ENCODE results near the gene DNLZ. TPM values are rescaled to one million over a fixed set of nuclear protein-coding genes. Genes with fewer than 3 reads are reported as not detected.

DNLZ gene
- total RNA-seq, 1 experiment from 2014 or later = 9.1 TPM

- TF ChIP-seq EZH2 (IDR thresholded peaks at IDR 0.05; ENCODE audit: low read depth) = no peak
- no peak for TF ChIP-seq CTCF (conservative IDR thresholded peaks at IDR 0.05)
- ChIA-PET POLR2A (ENCODE audit: unreplicated experiment) (no interaction called here), CTCF (interaction anchor here (0.6 kb wide), 1 partner anchor 59 kb away, joined by 3 read pairs; no protein-coding TSS in a partner anchor)
- DNase-seq = no peak
- H3K4me3 ChIP-seq = no peak overlapping the region
- H3K27me3 ChIP-seq (ENCODE audit: insufficient read depth, low read depth) = no peaks in the 10 kb centered on the region
- H3K4me1 ChIP-seq (replicated peaks; ENCODE audit: insufficient read depth) = no peaks in the 10 kb centered on the region
- H3K79me2 ChIP-seq (ENCODE audit: low read depth) = no peaks in the 10 kb centered on the region
- no peak overlapping the region for H2AFZ ChIP-seq
- intact Hi-C loops (cut with micrococcal nuclease; ENCODE audit: unreplicated experiment) = loop anchor here (10.0 kb wide), 1 partner anchor 144 kb away; the partner anchor contains the start of gene SEC16A
- no peaks in the 10 kb centered on the region for H4K20me1 ChIP-seq (ENCODE audit: insufficient read depth)
- no peak overlapping the region for H3K27ac ChIP-seq
- H3K36me3 ChIP-seq (ENCODE audit: low read depth) = no peaks in the 10 kb centered on the region
- H3K4me2 ChIP-seq = no peak overlapping the region
- H3F3A ChIP-seq (ENCODE audit: insufficient read depth, low read depth) = peaks cover 5% of the 10 kb centered on the region; the same call in 1 of the 2 replicates
- no peaks in the 10 kb centered on the region for H3K9me3 ChIP-seq (ENCODE audit: insufficient read depth, low read depth)
- H3K9me2 ChIP-seq (ENCODE audit: insufficient read depth) = no peaks in the 10 kb centered on the region
- BruUV-seq (replicated peaks) = no TSS peak
Observed at GRCh38 chr9:136340356-136341041, 23.0 kb downstream of the DNLZ start.

DNA sequence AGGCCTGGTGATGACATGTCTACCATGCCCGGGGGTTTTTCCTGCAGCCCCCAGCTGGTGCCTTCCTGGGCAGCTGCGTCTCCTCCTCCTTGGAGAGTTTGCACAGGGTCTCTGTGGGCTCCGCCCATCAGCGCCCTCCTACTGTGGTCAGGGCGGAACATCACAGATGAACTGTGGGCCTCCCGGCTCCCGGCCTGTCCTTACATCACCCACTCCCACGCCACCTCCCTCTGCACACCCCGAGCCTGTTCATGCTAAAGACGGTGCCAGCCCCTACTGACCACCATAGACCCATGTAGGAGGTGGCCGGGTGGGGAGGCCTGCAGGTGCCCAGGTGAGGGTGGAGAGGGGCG lies 23.6 kb downstream of the DNLZ start:
- Histone ChIP-seq H3K27ac (no peak overlapping the region), H3K36me3 (ENCODE audit: low read depth) (no peaks in the 10 kb centered on the region), H3K27me3 (ENCODE audit: insufficient read depth, low read depth) (no peaks in the 10 kb centered on the region), H3K9me2 (ENCODE audit: insufficient read depth) (no peaks in the 10 kb centered on the region), H3K4me1 (replicated peaks; ENCODE audit: insufficient read depth) (no peaks in the 10 kb centered on the region), H3K79me2 (ENCODE audit: low read depth) (no peaks in the 10 kb centered on the region), H3K9me3 (ENCODE audit: insufficient read depth, low read depth) (no peaks in the 10 kb centered on the region), H3K4me2 (no peak overlapping the region), H4K20me1 (ENCODE audit: insufficient read depth) (no peaks in the 10 kb centered on the region), H3F3A (ENCODE audit: insufficient read depth, low read depth) (no peaks in the 10 kb centered on the region; the same call in 1 of the 2 replicates), H3K4me3 (no peak overlapping the region), H2AFZ (no peak overlapping the region)
- DNase-seq = no peak
- CTCF ChIA-PET = interaction anchor here (1.0 kb wide), 1 partner anchor 23 kb away, joined by 7 read pairs; no protein-coding TSS in a partner anchor
- POLR2A ChIA-PET (ENCODE audit: unreplicated experiment) = no interaction called here
- BruUV-seq (replicated peaks) = no TSS peak
- no peak for TF ChIP-seq CTCF (conservative IDR thresholded peaks at IDR 0.05)
- no peak for TF ChIP-seq EZH2 (IDR thresholded peaks at IDR 0.05; ENCODE audit: low read depth)
- intact Hi-C loops (cut with micrococcal nuclease; ENCODE audit: unreplicated experiment) = loop anchor here (1.0 to 10.0 kb wide), 3 partner anchors 33 to 145 kb away; partner anchors contain the start of genes CARD9, SEC16A and SNAPC4

GRCh38 chr9:136339173-136339957 lies 24.2 kb downstream of the DNLZ start:
- no peaks in the 10 kb centered on the region for H4K20me1 ChIP-seq (ENCODE audit: insufficient read depth)
- no peaks in the 10 kb centered on the region for H3K9me2 ChIP-seq (ENCODE audit: insufficient read depth)
- TF ChIP-seq EZH2 (IDR thresholded peaks at IDR 0.05; ENCODE audit: low read depth) (no peak), CTCF (conservative IDR thresholded peaks at IDR 0.05) (peak; percentile 97)
- no peaks in the 10 kb centered on the region for H3K79me2 ChIP-seq (ENCODE audit: low read depth)
- ChIA-PET POLR2A (ENCODE audit: unreplicated experiment) (interaction anchor here (0.7 kb wide), 1 partner anchor 27 kb away, joined by 4 read pairs; no protein-coding TSS in a partner anchor), CTCF (interaction anchor here (1.0 kb wide), 1 partner anchor 24 kb away, joined by 7 read pairs; no protein-coding TSS in a partner anchor)
- H2AFZ ChIP-seq = no peak overlapping the region
- H3K4me2 ChIP-seq = no peak overlapping the region
- intact Hi-C loops (cut with micrococcal nuclease; ENCODE audit: unreplicated experiment) = loop anchor here (1.0 to 2.0 kb wide), 2 partner anchors 33 to 61 kb away; partner anchors contain the start of genes CARD9 and SNAPC4
- no peak overlapping the region for H3K27ac ChIP-seq
- no peaks in the 10 kb centered on the region for H3K4me1 ChIP-seq (replicated peaks; ENCODE audit: insufficient read depth)
- H3F3A ChIP-seq (ENCODE audit: insufficient read depth, low read depth) = no peaks in the 10 kb centered on the region
- H3K4me3 ChIP-seq = no peak overlapping the region
- no TSS peak for BruUV-seq (replicated peaks)
- H3K36me3 ChIP-seq (ENCODE audit: low read depth) = no peaks in the 10 kb centered on the region
- no peaks in the 10 kb centered on the region for H3K9me3 ChIP-seq (ENCODE audit: insufficient read depth, low read depth)
- peak; percentile 56 to 85 for DNase-seq
- no peaks in the 10 kb centered on the region for H3K27me3 ChIP-seq (ENCODE audit: insufficient read depth, low read depth)
